Measurements from ENCODE around the gene CD177.
"Not testable (repeated sequence)": the region's sequence is repeated elsewhere in the genome, so short reads cannot be mapped to it uniquely, and the experiment has no call there.

The CD177 gene

GRCh38 chr19:43353606-43354304 lies at the start of gene CD177:
Gene CD177 (plus strand): TSS chr19:43353686. CDS start chr19:43353715, 29 bp downstream.
- peak; percentile 79 for DNase-seq

GRCh38 chr19:43305642-43306041 lies 47.8 kb upstream of the CD177 start:
- no peak for DNase-seq

- no peak for DNase-seq
These were observed 47.4 kb upstream of the CD177 start for GRCh38 chr19:43306097-43306496.

GRCh38 chr19:43308244-43308815 lies 45.2 kb upstream of the CD177 start:
- no peak for DNase-seq

GRCh38 chr19:43309466-43309865 lies 44.0 kb upstream of the CD177 start:
- DNase-seq, result no peak

- DNase-seq, result no peak
These were observed 43.3 kb upstream of the CD177 start for GRCh38 chr19:43310221-43310620.

- no peak for DNase-seq
These were observed 42.2 kb upstream of the CD177 start for GRCh38 chr19:43311256-43311655.

GRCh38 chr19:43311706-43312105 lies 41.8 kb upstream of the CD177 start:
- DNase-seq, result no peak

- DNase-seq, result no peak
These were observed 39.6 kb upstream of the CD177 start for GRCh38 chr19:43313711-43314495.

GRCh38 chr19:43315851-43316250 lies 37.6 kb upstream of the CD177 start:
- DNase-seq, result no peak

GRCh38 chr19:43316591-43317319 lies 36.7 kb upstream of the CD177 start:
- peak; percentile 59 for DNase-seq

- DNase-seq, result no peak
These were observed 35.3 kb upstream of the CD177 start for GRCh38 chr19:43318203-43318602.

GRCh38 chr19:43318796-43319314 lies 34.6 kb upstream of the CD177 start:
- no peak for DNase-seq

GRCh38 chr19:43320546-43320945 lies 32.9 kb upstream of the CD177 start:
- DNase-seq, result no peak

GRCh38 chr19:43326761-43327160 lies 26.7 kb upstream of the CD177 start:
- DNase-seq, result not testable (repeated sequence)

GRCh38 chr19:43328561-43328960 lies 24.9 kb upstream of the CD177 start:
- not testable (repeated sequence) for DNase-seq

- DNase-seq, result not testable (repeated sequence)
These were observed 24.4 kb upstream of the CD177 start for GRCh38 chr19:43329049-43329448.

GRCh38 chr19:43329989-43330388 lies 23.5 kb upstream of the CD177 start:
- no peak for DNase-seq

- DNase-seq, result no peak
These were observed 22.6 kb upstream of the CD177 start for GRCh38 chr19:43330726-43331434.

GRCh38 chr19:43331435-43332010 lies 22.0 kb upstream of the CD177 start:
- DNase-seq, result no peak

- DNase-seq, result no peak
These were observed 21.2 kb upstream of the CD177 start for GRCh38 chr19:43332058-43332922.
